DND-41 (cell line): ENCODE data around the gene ACOT4.
A peak's percentile ranks its signal among the peaks of the same experiment; 100 is the strongest.

ENCODE experiments used
- ATAC-seq: fragments of 200-7000 bp; cut with Tn5 transposase; 3 replicates; pipeline ENCODE4 v1.9.1; 2021; ENCODE audit warnings: low read depth; ENCODE audit not compliant: insufficient read depth
- DNase-seq: peaks from one replicate; pipeline ENCODE4 v3.0.0-alpha.2; 2020
- H2AFZ ChIP-seq: 2 replicates; pipeline ENCODE4 v1.6.0; 2012; ENCODE audit warnings: low read depth, low read length
- H3K27ac ChIP-seq: 2 replicates; pipeline ENCODE4 v1.5.1; 2012; ENCODE audit warnings: low read length, inconsistent platforms
- H3K27me3 ChIP-seq: fragments of 200-600 bp; sonication (generic); 2 replicates; pipeline ENCODE4 v1.6.0; 2012; ENCODE audit warnings: low read length, mild to moderate bottlenecking, inconsistent platforms; ENCODE audit not compliant: insufficient read depth, poor library complexity
- H3K36me3 ChIP-seq: 2 replicates; pipeline ENCODE4 v1.5.1; 2012; ENCODE audit warnings: low read length, inconsistent platforms; ENCODE audit not compliant: insufficient read depth
- H3K4me1 ChIP-seq: 2 replicates; pipeline ENCODE4 v1.5.1; 2012; ENCODE audit warnings: mild to moderate bottlenecking, low read length; ENCODE audit not compliant: insufficient read depth
- H3K4me2 ChIP-seq: 2 replicates; pipeline ENCODE4 v1.6.0; 2012; ENCODE audit warnings: mild to moderate bottlenecking, moderate library complexity, low read length, inconsistent platforms; ENCODE audit not compliant: insufficient read depth
- H3K4me3 ChIP-seq, 2 experiments: fragments of 200-600 bp in 1 of 2; shearing (Covaris generic) in 1 of 2; 2 replicates each; pipeline ENCODE4 v1.5.1; 2012 to 2016; ENCODE audit warnings: inconsistent platforms in 2 of 2, low read length in 2 of 2, mild to moderate bottlenecking in 2 of 2, low read depth in 1 of 2, moderate library complexity in 1 of 2
- H3K79me2 ChIP-seq: 2 replicates; pipeline ENCODE4 v1.6.0; 2012; ENCODE audit warnings: low read length, inconsistent platforms; ENCODE audit not compliant: insufficient read depth
- H3K9ac ChIP-seq: 2 replicates; pipeline ENCODE4 v1.6.0; 2012; ENCODE audit warnings: low read depth, mild to moderate bottlenecking, inconsistent platforms, low read length, moderate library complexity
- H3K9me3 ChIP-seq: 2 replicates; pipeline ENCODE4 v1.5.1; 2012; ENCODE audit warnings: low read length, moderate library complexity, mild to moderate bottlenecking, inconsistent platforms; ENCODE audit not compliant: insufficient read depth, severe bottlenecking
- H4K20me1 ChIP-seq: 2 replicates; pipeline ENCODE4 v1.6.0; 2012; ENCODE audit warnings: low read length; ENCODE audit not compliant: insufficient read depth
- EZH2 ChIP-seq: IDR thresholded peaks from 3 replicates; pipeline ENCODE4 v1.6.1; 2012; ENCODE audit warnings: borderline replicate concordance, low read depth, mild to moderate bottlenecking, moderate library complexity, low read length, inconsistent platforms; ENCODE audit not compliant: severe bottlenecking
- TF ChIP-seq, protein P1 (sequence below): IDR thresholded peaks from 2 replicates; pipeline ENCODE4 v1.5.1; 2012; ENCODE audit warnings: borderline replicate concordance, low read length, moderate library complexity, mild to moderate bottlenecking; ENCODE audit not compliant: poor library complexity, severe bottlenecking; ENCODE audit errors: extremely low read depth

Gene ACOT4

GRCh38 chr14:73644531-73645247, 53.0 kb downstream of the ACOT4 start, which contains the start of gene DNAL1:
TSS of gene DNAL1 (plus strand) at chr14:73644986. CDS start at chr14:73645040, 54 bp downstream.
- TF ChIP-seq EZH2: no peak
- TF ChIP-seq, protein P1, sequence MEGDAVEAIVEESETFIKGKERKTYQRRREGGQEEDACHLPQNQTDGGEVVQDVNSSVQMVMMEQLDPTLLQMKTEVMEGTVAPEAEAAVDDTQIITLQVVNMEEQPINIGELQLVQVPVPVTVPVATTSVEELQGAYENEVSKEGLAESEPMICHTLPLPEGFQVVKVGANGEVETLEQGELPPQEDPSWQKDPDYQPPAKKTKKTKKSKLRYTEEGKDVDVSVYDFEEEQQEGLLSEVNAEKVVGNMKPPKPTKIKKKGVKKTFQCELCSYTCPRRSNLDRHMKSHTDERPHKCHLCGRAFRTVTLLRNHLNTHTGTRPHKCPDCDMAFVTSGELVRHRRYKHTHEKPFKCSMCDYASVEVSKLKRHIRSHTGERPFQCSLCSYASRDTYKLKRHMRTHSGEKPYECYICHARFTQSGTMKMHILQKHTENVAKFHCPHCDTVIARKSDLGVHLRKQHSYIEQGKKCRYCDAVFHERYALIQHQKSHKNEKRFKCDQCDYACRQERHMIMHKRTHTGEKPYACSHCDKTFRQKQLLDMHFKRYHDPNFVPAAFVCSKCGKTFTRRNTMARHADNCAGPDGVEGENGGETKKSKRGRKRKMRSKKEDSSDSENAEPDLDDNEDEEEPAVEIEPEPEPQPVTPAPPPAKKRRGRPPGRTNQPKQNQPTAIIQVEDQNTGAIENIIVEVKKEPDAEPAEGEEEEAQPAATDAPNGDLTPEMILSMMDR: no peak
- no peaks in the 10 kb centered on the region for H3K27me3 ChIP-seq
- peaks cover 13% of the 10 kb centered on the region for H3K79me2 ChIP-seq
- no peaks in the 10 kb centered on the region for H3K9me3 ChIP-seq
- H3K4me1 ChIP-seq: peaks cover 22% of the 10 kb centered on the region
- peak; percentile 99 for ATAC-seq
- peak within 1 kb of the TSS; percentile 84 to 91 for H3K4me3 ChIP-seq
- DNase-seq: peak; percentile 92
- H3K9ac ChIP-seq: peak within 1 kb of the TSS; percentile 69
- H3K27ac ChIP-seq: peak within 1 kb of the TSS; percentile 87
- no peaks in the 10 kb centered on the region for H3K36me3 ChIP-seq
- H4K20me1 ChIP-seq: no peaks in the 10 kb centered on the region
- peak within 1 kb of the TSS; percentile 97 for H2AFZ ChIP-seq
- H3K4me2 ChIP-seq: peak within 1 kb of the TSS; percentile 86

DNA sequence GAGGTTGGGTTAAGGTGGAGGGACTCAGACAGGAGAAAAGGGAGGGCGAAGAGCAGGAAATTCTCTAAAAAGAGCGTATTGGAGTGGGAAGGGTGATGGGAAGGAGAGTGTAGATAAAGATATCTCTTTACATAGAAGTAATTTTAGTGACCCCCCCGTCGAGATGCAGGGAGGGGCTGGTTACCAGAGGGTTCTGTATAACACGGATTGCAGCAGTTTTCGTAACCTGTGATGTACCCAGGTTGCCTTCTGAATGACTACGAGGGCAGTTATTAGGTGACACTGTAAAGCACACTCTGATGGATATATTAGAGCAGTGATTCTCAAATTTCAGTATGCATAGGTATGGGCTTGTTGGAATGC, 53.6 kb downstream of the ACOT4 start:
- H2AFZ ChIP-seq: peak overlapping the region; percentile 97
- peak overlapping the region; percentile 57 for H3K27ac ChIP-seq
- no peaks in the 10 kb centered on the region for H4K20me1 ChIP-seq
- H3K27me3 ChIP-seq: no peaks in the 10 kb centered on the region
- peaks cover 13% of the 10 kb centered on the region for H3K79me2 ChIP-seq
- peak overlapping the region; percentile 69 for H3K9ac ChIP-seq
- no peak for ATAC-seq
- H3K4me2 ChIP-seq: peak overlapping the region; percentile 86
- DNase-seq: no peak
- H3K4me1 ChIP-seq: peaks cover 22% of the 10 kb centered on the region
- no peak for TF ChIP-seq EZH2
- TF ChIP-seq, protein P1: no peak
- peak overlapping the region; percentile 84 to 91 for H3K4me3 ChIP-seq
- H3K9me3 ChIP-seq: no peaks in the 10 kb centered on the region
- H3K36me3 ChIP-seq: no peaks in the 10 kb centered on the region
